ENCODE results near the gene BPIFA3. TPM values are rescaled to one million over a fixed set of nuclear protein-coding genes. Genes with fewer than 3 reads are reported as not detected.
A peak's percentile ranks its signal among the peaks of the same experiment; 100 is the strongest.

The BPIFA3 gene
- total and polyA plus RNA-seq, 9 of the 15 experiments (the other 6 are each of a cell fraction or from before 2014, with no cell fraction given), result not detected

DNA sequence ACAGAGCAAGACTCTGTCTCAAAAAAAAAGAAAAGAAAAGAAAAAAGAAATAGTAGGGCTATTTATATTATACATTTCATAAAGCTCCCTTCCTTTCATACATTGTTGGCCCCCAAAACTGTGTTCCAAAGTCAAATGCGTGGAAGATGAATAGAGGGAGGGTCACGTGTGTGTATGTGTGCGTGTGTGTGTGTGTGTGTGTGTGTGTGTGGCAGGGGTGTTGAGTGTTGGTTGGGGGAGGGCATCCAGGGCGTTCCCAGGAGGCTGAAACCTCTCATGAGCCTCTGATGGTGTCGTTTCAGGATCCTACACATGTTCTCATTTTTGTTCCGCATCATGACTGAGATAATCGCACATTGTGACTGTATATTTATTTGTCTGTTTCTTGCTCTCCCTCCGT lies 58.1 kb downstream of the BPIFA3 start:
- 0 out of 2 replicates have a peak, but pooled peaks have one; percentile 41 for TF ChIP-seq RAD51 (IDR thresholded peaks at IDR 0.05; ENCODE audit: borderline replicate concordance, low read depth)
- TF ChIP-seq, protein P1, sequence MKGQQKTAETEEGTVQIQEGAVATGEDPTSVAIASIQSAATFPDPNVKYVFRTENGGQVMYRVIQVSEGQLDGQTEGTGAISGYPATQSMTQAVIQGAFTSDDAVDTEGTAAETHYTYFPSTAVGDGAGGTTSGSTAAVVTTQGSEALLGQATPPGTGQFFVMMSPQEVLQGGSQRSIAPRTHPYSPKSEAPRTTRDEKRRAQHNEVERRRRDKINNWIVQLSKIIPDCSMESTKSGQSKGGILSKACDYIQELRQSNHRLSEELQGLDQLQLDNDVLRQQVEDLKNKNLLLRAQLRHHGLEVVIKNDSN (CRISPR knock-in tag; IDR thresholded peaks at IDR 0.05), result peak; percentile 58
- TF ChIP-seq, protein P2, sequence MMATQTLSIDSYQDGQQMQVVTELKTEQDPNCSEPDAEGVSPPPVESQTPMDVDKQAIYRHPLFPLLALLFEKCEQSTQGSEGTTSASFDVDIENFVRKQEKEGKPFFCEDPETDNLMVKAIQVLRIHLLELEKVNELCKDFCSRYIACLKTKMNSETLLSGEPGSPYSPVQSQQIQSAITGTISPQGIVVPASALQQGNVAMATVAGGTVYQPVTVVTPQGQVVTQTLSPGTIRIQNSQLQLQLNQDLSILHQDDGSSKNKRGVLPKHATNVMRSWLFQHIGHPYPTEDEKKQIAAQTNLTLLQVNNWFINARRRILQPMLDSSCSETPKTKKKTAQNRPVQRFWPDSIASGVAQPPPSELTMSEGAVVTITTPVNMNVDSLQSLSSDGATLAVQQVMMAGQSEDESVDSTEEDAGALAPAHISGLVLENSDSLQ (IDR thresholded peaks at IDR 0.05), result no peak
- no peak for FAIRE-seq

DNA sequence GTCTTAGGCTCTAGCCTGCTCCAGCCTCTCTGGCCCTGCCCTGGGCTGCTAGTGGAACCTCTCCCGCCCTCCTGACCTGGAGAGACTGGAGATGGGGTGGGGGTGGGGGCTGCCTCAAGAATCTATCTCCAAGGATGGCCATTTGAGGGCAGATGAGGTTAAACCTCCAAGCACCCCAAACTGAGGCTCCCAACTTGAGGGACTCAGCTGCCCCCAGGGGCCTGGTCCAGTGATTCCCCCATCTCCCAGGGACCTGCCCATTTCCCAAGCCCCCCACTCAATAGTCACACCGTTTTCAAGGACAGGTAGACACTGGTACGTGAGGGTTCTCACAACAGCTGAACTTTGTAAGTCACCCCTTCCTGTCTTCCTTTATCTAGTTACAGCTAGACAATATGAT lies 58.7 kb downstream of the BPIFA3 start:
- in situ Hi-C loops (cut with MboI) (no loop called here), intact Hi-C loops (cut with micrococcal nuclease) (no loop called here)
- ChIA-PET POLR2A (no interaction called here), CTCF (ENCODE audit: low intra/inter-chr PET ratio) (no interaction called here)
- no TSS peak for BruUV-seq (replicated peaks)
- Histone ChIP-seq H3K79me2 (ENCODE audit: control insufficient read depth, insufficient read depth, low read length) (no peaks in the 10 kb centered on the region), H3K4me1 (replicated peaks in 1 of 2; ENCODE audit: control insufficient read depth in 2 of 2, insufficient read depth in 2 of 2, low read length in 2 of 2) (no peaks in the 10 kb centered on the region; a peak in 1 of 5 replicates), H3K9me3 (replicated peaks; ENCODE audit: control insufficient read depth, insufficient read depth, low read depth, low read length) (no peaks in the 10 kb centered on the region), H3K9ac (ENCODE audit: insufficient read depth in 1 of 2, low read depth in 2 of 2, low read length in 2 of 2) (no peak overlapping the region), H3K4me2 (ENCODE audit: insufficient read depth, low read length) (no peak overlapping the region), H3K4me3 (no peak overlapping the region), H2AFZ (ENCODE audit: low read depth, low read length) (no peak overlapping the region), H3K27ac (ENCODE audit: extremely low read depth, low read depth, low read length) (no peak overlapping the region), H3K9me1 (ENCODE audit: control insufficient read depth, insufficient read depth, low read length) (no peaks in the 10 kb centered on the region), H4K20me1 (replicated peaks; ENCODE audit: control insufficient read depth, insufficient read depth, low read length) (0 out of 2 replicates have a peak, but pooled peaks cover 4% of the 10 kb centered on the region), H3K36me3 (ENCODE audit: control insufficient read depth, insufficient read depth, low read length) (no peaks in the 10 kb centered on the region), H3K27me3 (ENCODE audit: control insufficient read depth in 2 of 2, insufficient read depth in 2 of 2, low read length in 2 of 2) (peaks cover 33 to 75% of the 10 kb centered on the region in 2 experiments; a peak in 4 of 5 replicates)
- FAIRE-seq (no peak), ATAC-seq (no peak), DNase-seq (ENCODE audit: extremely low read depth in 1 of 4, low spot score in 3 of 4) (no peak)
- 3% methylated on average over 3 of the region's 3 CpGs for WGBS (ENCODE audit: insufficient coverage, low coverage, missing lambda C conversion rate)
- TF ChIP-seq NCOA4 (IDR thresholded peaks at IDR 0.05; ENCODE audit: partially characterized antibody) (no peak), ZNF239 (CRISPR knock-in tag; IDR thresholded peaks at IDR 0.05) (no peak), SETDB1 (IDR thresholded peaks at IDR 0.05; ENCODE audit: low read length) (no peak), MCM7 (IDR thresholded peaks at IDR 0.05) (no peak), FUS (optimal IDR thresholded peaks at IDR 0.05; ENCODE audit: low read depth, low read length) (no peak), ZNF830 (CRISPR knock-in tag; IDR thresholded peaks at IDR 0.05) (no peak), U2AF2 (optimal IDR thresholded peaks at IDR 0.05; ENCODE audit: low read depth, low read length) (no peak), SRSF9 (IDR thresholded peaks at IDR 0.05; ENCODE audit: borderline replicate concordance, low read depth, low read length) (no peak), SMC3 (conservative IDR thresholded peaks at IDR 0.05; ENCODE audit: insufficient read depth, low read depth, low read length) (no peak), PHB2 (IDR thresholded peaks at IDR 0.05; ENCODE audit: low read depth) (no peak), KDM1A (IDR thresholded peaks at IDR 0.05) (no peak), NCOA1 (IDR thresholded peaks at IDR 0.05; ENCODE audit: low read depth) (no peak)
- TF ChIP-seq, protein P3, sequence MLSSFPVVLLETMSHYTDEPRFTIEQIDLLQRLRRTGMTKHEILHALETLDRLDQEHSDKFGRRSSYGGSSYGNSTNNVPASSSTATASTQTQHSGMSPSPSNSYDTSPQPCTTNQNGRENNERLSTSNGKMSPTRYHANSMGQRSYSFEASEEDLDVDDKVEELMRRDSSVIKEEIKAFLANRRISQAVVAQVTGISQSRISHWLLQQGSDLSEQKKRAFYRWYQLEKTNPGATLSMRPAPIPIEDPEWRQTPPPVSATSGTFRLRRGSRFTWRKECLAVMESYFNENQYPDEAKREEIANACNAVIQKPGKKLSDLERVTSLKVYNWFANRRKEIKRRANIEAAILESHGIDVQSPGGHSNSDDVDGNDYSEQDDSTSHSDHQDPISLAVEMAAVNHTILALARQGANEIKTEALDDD (IDR thresholded peaks at IDR 0.05), result no peak

More for the DNA sequence above, 58.1 kb downstream of the BPIFA3 start:
- no peak overlapping the region for H3K4me3 ChIP-seq
- H3K36me3 ChIP-seq (ENCODE audit: control insufficient read depth, insufficient read depth, low read length), result no peaks in the 10 kb centered on the region
- H3K9me3 ChIP-seq (replicated peaks; ENCODE audit: control insufficient read depth, insufficient read depth, low read depth, low read length), result no peaks in the 10 kb centered on the region
- no peak overlapping the region for H3K27ac ChIP-seq (ENCODE audit: extremely low read depth, low read depth, low read length)
- H2AFZ ChIP-seq (ENCODE audit: low read depth, low read length), result no peak overlapping the region
- BruUV-seq (replicated peaks), result no TSS peak
- no peaks in the 10 kb centered on the region for H3K79me2 ChIP-seq (ENCODE audit: control insufficient read depth, insufficient read depth, low read length)
- H3K27me3 ChIP-seq (ENCODE audit: control insufficient read depth in 2 of 2, insufficient read depth in 2 of 2, low read length in 2 of 2), result peaks cover 33 to 79% of the 10 kb centered on the region in 2 experiments; a peak in 4 of 5 replicates
- WGBS (ENCODE audit: insufficient coverage, low coverage, missing lambda C conversion rate), result 1% methylated on average over 8 of the region's 8 CpGs
- H3K9me1 ChIP-seq (ENCODE audit: control insufficient read depth, insufficient read depth, low read length), result no peaks in the 10 kb centered on the region
- H3K4me1 ChIP-seq (replicated peaks in 1 of 2; ENCODE audit: control insufficient read depth in 2 of 2, insufficient read depth in 2 of 2, low read length in 2 of 2), result no peaks in the 10 kb centered on the region; a peak in 1 of 5 replicates
- POLR2A ChIA-PET, result no interaction called here
- in situ Hi-C loops (cut with MboI) (no loop called here), intact Hi-C loops (cut with micrococcal nuclease) (no loop called here)
- ATAC-seq (no peak), DNase-seq (ENCODE audit: extremely low read depth in 1 of 4, low spot score in 3 of 4) (no peak)
- 0 out of 2 replicates have a peak, but pooled peaks cover 4% of the 10 kb centered on the region for H4K20me1 ChIP-seq (replicated peaks; ENCODE audit: control insufficient read depth, insufficient read depth, low read length)
- no peak overlapping the region for H3K9ac ChIP-seq (ENCODE audit: insufficient read depth in 1 of 2, low read depth in 2 of 2, low read length in 2 of 2)
- H3K4me2 ChIP-seq (ENCODE audit: insufficient read depth, low read length), result no peak overlapping the region
- CTCF ChIA-PET (ENCODE audit: low intra/inter-chr PET ratio), result no interaction called here

All from K562 (cell line).